H9 (cell line): ENCODE measurements around the gene NKD1. TPM values are rescaled to one million over a fixed set of nuclear protein-coding genes. Genes with fewer than 3 reads are reported as not detected.

Experiments
- DNase-seq: peaks from one replicate; pipeline ENCODE4 v3.0.0-alpha.2; 2017
- H2AFZ ChIP-seq: one replicate; pipeline ENCODE4 v1.6.1; 2013; ENCODE audit warnings: mild to moderate bottlenecking, low read length, control low read depth, moderate library complexity
- H2AK5ac ChIP-seq: 2 replicates; pipeline ENCODE4 v1.6.1; 2013; ENCODE audit warnings: low read length, control low read depth, mixed read lengths; ENCODE audit not compliant: insufficient read length
- H2BK120ac ChIP-seq: one replicate; pipeline ENCODE4 v1.6.1; 2013; ENCODE audit warnings: low read depth, mild to moderate bottlenecking, low read length, control low read depth, inconsistent platforms; ENCODE audit not compliant: poor library complexity, severe bottlenecking
- H2BK12ac ChIP-seq: 2 replicates; pipeline ENCODE4 v1.6.1; 2013; ENCODE audit warnings: low read length, control low read depth, mixed read lengths, low read depth; ENCODE audit not compliant: insufficient read length
- H2BK15ac ChIP-seq: 2 replicates; pipeline ENCODE4 v1.6.1; 2013; ENCODE audit warnings: low read depth, low read length, control low read depth
- H2BK20ac ChIP-seq: one replicate; pipeline ENCODE4 v1.6.1; 2013; ENCODE audit warnings: low read depth, mild to moderate bottlenecking, low read length, control low read depth, inconsistent platforms; ENCODE audit not compliant: poor library complexity, severe bottlenecking
- H2BK5ac ChIP-seq: 2 replicates; pipeline ENCODE4 v1.6.1; 2013; ENCODE audit warnings: low read length, control low read depth, mixed read lengths; ENCODE audit not compliant: insufficient read length
- H3K14ac ChIP-seq: 2 replicates; pipeline ENCODE4 v1.6.1; 2013; ENCODE audit warnings: low read length, control low read depth; ENCODE audit not compliant: insufficient read depth
- H3K18ac ChIP-seq: 2 replicates; pipeline ENCODE4 v1.6.1; 2013; ENCODE audit warnings: low read depth, mild to moderate bottlenecking, mixed read lengths, low read length, control low read depth; ENCODE audit not compliant: insufficient read length
- H3K23ac ChIP-seq: 2 replicates; pipeline ENCODE4 v1.6.1; 2013; ENCODE audit warnings: low read length, control low read depth, mixed read lengths, low read depth; ENCODE audit not compliant: insufficient read length
- H3K23me2 ChIP-seq: 2 replicates; pipeline ENCODE4 v1.6.1; 2013; ENCODE audit warnings: low read depth, mild to moderate bottlenecking, mixed read lengths, low read length, control low read depth; ENCODE audit not compliant: insufficient read length, poor library complexity, severe bottlenecking
- H3K27ac ChIP-seq: 2 replicates; pipeline ENCODE4 v1.5.1; 2013; ENCODE audit warnings: low read length, control low read depth, mixed read lengths, low read depth; ENCODE audit not compliant: insufficient read length
- H3K27me3 ChIP-seq: 2 replicates; pipeline ENCODE4 v1.6.1; 2013; ENCODE audit warnings: low read length, control low read depth, inconsistent platforms; ENCODE audit not compliant: insufficient read depth
- H3K4ac ChIP-seq: 2 replicates; pipeline ENCODE4 v1.6.1; 2013; ENCODE audit warnings: low read depth, mild to moderate bottlenecking, control low read depth, inconsistent platforms, low read length, moderate library complexity
- H3K4me1 ChIP-seq: 2 replicates; pipeline ENCODE4 v1.6.1; 2013; ENCODE audit warnings: low read length, control low read depth, inconsistent platforms; ENCODE audit not compliant: insufficient read depth
- H3K4me2 ChIP-seq: 2 replicates; pipeline ENCODE4 v1.6.1; 2013; ENCODE audit warnings: low read length, control low read depth, mixed read lengths; ENCODE audit not compliant: insufficient read length, insufficient read depth
- H3K56ac ChIP-seq: 2 replicates; pipeline ENCODE4 v1.6.1; 2013; ENCODE audit warnings: low read depth, mild to moderate bottlenecking, mixed read lengths, low read length, control low read depth; ENCODE audit not compliant: insufficient read length
- H3K79me1 ChIP-seq: 2 replicates; pipeline ENCODE4 v1.6.1; 2013; ENCODE audit warnings: low read depth, mild to moderate bottlenecking, moderate library complexity, low read length, control low read depth, inconsistent platforms; ENCODE audit not compliant: insufficient read depth, poor library complexity, severe bottlenecking
- H3K79me2 ChIP-seq: 2 replicates; pipeline ENCODE4 v1.6.1; 2013; ENCODE audit warnings: low read length, control low read depth, inconsistent platforms; ENCODE audit not compliant: insufficient read depth
- H3K9ac ChIP-seq: 2 replicates; pipeline ENCODE4 v1.6.1; 2013; ENCODE audit warnings: low read length, control low read depth, mixed read lengths; ENCODE audit not compliant: insufficient read length; ENCODE audit errors: extremely low read depth
- H3K9me3 ChIP-seq: one replicate; pipeline ENCODE4 v1.6.1; 2013; ENCODE audit warnings: low read depth, low read length, inconsistent platforms; ENCODE audit not compliant: control insufficient read depth
- H3T11ph ChIP-seq: one replicate; pipeline ENCODE4 v1.6.1; 2013; ENCODE audit warnings: mild to moderate bottlenecking, low read length, control low read depth, inconsistent platforms
- H4K20me1 ChIP-seq: one replicate; pipeline ENCODE4 v1.6.1; 2013; ENCODE audit not compliant: control insufficient read depth, insufficient read length, insufficient read depth
- H4K5ac ChIP-seq: 2 replicates; pipeline ENCODE4 v1.6.1; 2013; ENCODE audit warnings: low read depth, mild to moderate bottlenecking, mixed read lengths, low read length, control low read depth; ENCODE audit not compliant: insufficient read length
- H4K8ac ChIP-seq: replicated peaks from 2 replicates; pipeline ENCODE4 v1.6.1; 2013; ENCODE audit warnings: low read length, control low read depth, mixed read lengths, low read depth; ENCODE audit not compliant: insufficient read length
- H4K91ac ChIP-seq: 2 replicates; pipeline ENCODE4 v1.6.1; 2013; ENCODE audit warnings: low read depth, mild to moderate bottlenecking, moderate library complexity, mixed read lengths, low read length, control low read depth; ENCODE audit not compliant: insufficient read length
- H3K27ac Mint-ChIP-seq, 3 experiments: 2 replicates in 2 of 3; 3 replicates in 1 of 3; pipeline ENCODE4 v1.8.0; 2020 to 2021; ENCODE audit warnings: mixed read lengths in 3 of 3, mild to moderate bottlenecking in 1 of 3, moderate library complexity in 1 of 3
- H3K27me3 Mint-ChIP-seq: 2 replicates; pipeline ENCODE4 v1.8.0; 2021; ENCODE audit warnings: low read depth, mild to moderate bottlenecking, moderate library complexity, mixed read lengths
- H3K36me3 Mint-ChIP-seq, 3 experiments: 2 replicates in 2 of 3; 3 replicates in 1 of 3; pipeline ENCODE4 v1.8.0; 2020 to 2021; ENCODE audit warnings: low read depth in 3 of 3, mixed read lengths in 3 of 3; ENCODE audit not compliant: insufficient read depth in 1 of 3
- H3K4me1 Mint-ChIP-seq, 2 experiments: 2 replicates each; pipeline ENCODE4 v1.8.0; 2020; ENCODE audit warnings: mixed read lengths in 2 of 2
- H3K4me3 Mint-ChIP-seq, 2 experiments: 2 replicates in 1 of 2; 3 replicates in 1 of 2; pipeline ENCODE4 v1.8.0; 2020 to 2021; ENCODE audit warnings: mild to moderate bottlenecking in 2 of 2, mixed read lengths in 2 of 2, moderate library complexity in 1 of 2
- H3K9me3 Mint-ChIP-seq, 2 experiments: 2 replicates in 1 of 2; 3 replicates in 1 of 2; pipeline ENCODE4 v1.8.0; 2020; ENCODE audit warnings: mild to moderate bottlenecking in 2 of 2, mixed read lengths in 2 of 2, moderate library complexity in 1 of 2
- CTCF ChIP-seq: fragments of 200-600 bp; sonication (generic); conservative IDR thresholded peaks from 3 replicates; pipeline ENCODE4 v1.8.0; 2021; ENCODE audit warnings: antibody characterized with exemption, mild to moderate bottlenecking
- WGBS: extraction: QIAGEN DNeasy Blood & Tissue Kit; methylation state at CpG from one replicate; pipeline ENCODE4 v1.1.7; 2013; ENCODE audit warnings: missing lambda C conversion rate, low lambda C conversion rate, mixed read lengths; ENCODE audit not compliant: insufficient read length; ENCODE audit errors: extremely low coverage; 5-methylcytosine and 5-hydroxymethylcytosine counted together
- total RNA-seq: library from RNA; stranded (reverse); gene quantifications from 2 replicates; pipeline ENCODE4 v1.2.1, GENCODE V29; 2021

The NKD1 gene
- total RNA-seq, 1 experiment from 2014 or later, result 1.9 TPM

- Histone ChIP-seq H3K4me1 (no peaks in the 10 kb centered on the region), H2AK5ac (no peak overlapping the region), H3K27me3 (no peaks in the 10 kb centered on the region), H2AFZ (no peak overlapping the region), H4K5ac (no peak overlapping the region), H3T11ph (no peak overlapping the region), H3K23me2 (no peaks in the 10 kb centered on the region), H4K91ac (no peak overlapping the region), H2BK20ac (no peak overlapping the region), H3K9me3 (no peaks in the 10 kb centered on the region), H2BK120ac (no peak overlapping the region), H3K27ac (no peak overlapping the region), H3K4ac (no peak overlapping the region), H3K14ac (no peak overlapping the region; the same call in 1 of the 2 replicates), H3K4me2 (no peak overlapping the region), H2BK12ac (no peak overlapping the region), H3K18ac (no peak overlapping the region), H4K8ac (no peak overlapping the region), H2BK5ac (no peak overlapping the region), H3K56ac (no peak overlapping the region), H3K23ac (no peak overlapping the region), H2BK15ac (no peak overlapping the region), H3K79me1 (no peaks in the 10 kb centered on the region), H3K9ac (no peak overlapping the region), H4K20me1 (no peaks in the 10 kb centered on the region), H3K79me2 (no peaks in the 10 kb centered on the region)
- H3K27ac Mint-ChIP-seq, result peak overlapping the region in 1 of 3 experiments; percentile 9; a peak in 1 of 7 replicates
- DNase-seq, result no peak
- TF ChIP-seq CTCF, result no peak
- no peaks in the 10 kb centered on the region for H3K36me3 Mint-ChIP-seq
- no CpG with 5 or more reads among the region's 17 CpGs for WGBS
- H3K4me1 Mint-ChIP-seq, result peaks cover 25 to 33% of the 10 kb centered on the region in 2 experiments
- H3K27me3 Mint-ChIP-seq, result peaks cover 43% of the 10 kb centered on the region
- no peaks in the 10 kb centered on the region; a peak in 1 of 5 replicates for H3K9me3 Mint-ChIP-seq
- no peak overlapping the region for H3K4me3 Mint-ChIP-seq
Measured at GRCh38 chr16:50539053-50539695, 9.0 kb upstream of the NKD1 start.
